ENCODE results near the gene CNTN5. TPM values are rescaled to one million over a fixed set of nuclear protein-coding genes. Genes with fewer than 3 reads are reported as not detected.

The CNTN5 gene
- total RNA-seq, 1 donor from 2014 or later = 1.6 TPM

- no peaks in the 10 kb centered on the region for H3K4me1 Mint-ChIP-seq (ENCODE audit: low read depth, unreplicated experiment)
- H3K9me3 Mint-ChIP-seq (ENCODE audit: unreplicated experiment) = peaks cover 7% of the 10 kb centered on the region
- DNase-seq = no peak
- peaks cover 14% of the 10 kb centered on the region for H3K36me3 Mint-ChIP-seq (ENCODE audit: unreplicated experiment)
- H3K27me3 Mint-ChIP-seq (ENCODE audit: unreplicated experiment) = peaks cover 2% of the 10 kb centered on the region
- H3K27ac Mint-ChIP-seq (ENCODE audit: unreplicated experiment) = no peak overlapping the region
- H3K4me3 Mint-ChIP-seq (ENCODE audit: unreplicated experiment) = no peak overlapping the region
- TF ChIP-seq, protein P1, sequence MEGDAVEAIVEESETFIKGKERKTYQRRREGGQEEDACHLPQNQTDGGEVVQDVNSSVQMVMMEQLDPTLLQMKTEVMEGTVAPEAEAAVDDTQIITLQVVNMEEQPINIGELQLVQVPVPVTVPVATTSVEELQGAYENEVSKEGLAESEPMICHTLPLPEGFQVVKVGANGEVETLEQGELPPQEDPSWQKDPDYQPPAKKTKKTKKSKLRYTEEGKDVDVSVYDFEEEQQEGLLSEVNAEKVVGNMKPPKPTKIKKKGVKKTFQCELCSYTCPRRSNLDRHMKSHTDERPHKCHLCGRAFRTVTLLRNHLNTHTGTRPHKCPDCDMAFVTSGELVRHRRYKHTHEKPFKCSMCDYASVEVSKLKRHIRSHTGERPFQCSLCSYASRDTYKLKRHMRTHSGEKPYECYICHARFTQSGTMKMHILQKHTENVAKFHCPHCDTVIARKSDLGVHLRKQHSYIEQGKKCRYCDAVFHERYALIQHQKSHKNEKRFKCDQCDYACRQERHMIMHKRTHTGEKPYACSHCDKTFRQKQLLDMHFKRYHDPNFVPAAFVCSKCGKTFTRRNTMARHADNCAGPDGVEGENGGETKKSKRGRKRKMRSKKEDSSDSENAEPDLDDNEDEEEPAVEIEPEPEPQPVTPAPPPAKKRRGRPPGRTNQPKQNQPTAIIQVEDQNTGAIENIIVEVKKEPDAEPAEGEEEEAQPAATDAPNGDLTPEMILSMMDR (IDR thresholded peaks at IDR 0.05; ENCODE audit: partially characterized antibody, unreplicated experiment) = no peak
Measured at GRCh38 chr11:99585606-99586005, 564.9 kb downstream of the CNTN5 start.

DNA sequence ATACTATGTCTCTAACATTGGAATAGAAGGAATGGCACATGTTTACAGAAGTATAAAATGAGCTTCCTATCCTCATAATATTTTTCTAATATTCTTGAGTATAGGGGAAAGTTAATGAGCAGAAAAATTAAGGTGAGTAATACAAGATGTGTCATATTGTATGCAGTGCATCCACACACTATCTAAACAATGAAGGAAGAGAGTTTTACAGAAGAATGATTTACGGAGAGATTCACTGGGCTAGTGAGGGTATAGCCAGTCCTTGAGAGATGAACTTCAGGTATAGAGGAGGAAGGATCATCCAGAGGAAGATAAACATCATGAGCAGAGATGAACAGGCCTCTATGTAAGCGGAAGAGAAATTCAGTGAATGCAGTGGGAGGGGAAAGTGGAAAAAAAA lies 569.0 kb downstream of the CNTN5 start:
- Mint-ChIP-seq H3K27me3 (ENCODE audit: unreplicated experiment) (no peaks in the 10 kb centered on the region), H3K4me1 (ENCODE audit: low read depth, unreplicated experiment) (no peaks in the 10 kb centered on the region), H3K9me3 (ENCODE audit: unreplicated experiment) (no peaks in the 10 kb centered on the region), H3K4me3 (ENCODE audit: unreplicated experiment) (no peak overlapping the region), H3K36me3 (ENCODE audit: unreplicated experiment) (no peaks in the 10 kb centered on the region), H3K27ac (ENCODE audit: unreplicated experiment) (no peak overlapping the region)
- DNase-seq = no peak
- TF ChIP-seq, protein P1 (IDR thresholded peaks at IDR 0.05; ENCODE audit: partially characterized antibody, unreplicated experiment) = no peak

DNA sequence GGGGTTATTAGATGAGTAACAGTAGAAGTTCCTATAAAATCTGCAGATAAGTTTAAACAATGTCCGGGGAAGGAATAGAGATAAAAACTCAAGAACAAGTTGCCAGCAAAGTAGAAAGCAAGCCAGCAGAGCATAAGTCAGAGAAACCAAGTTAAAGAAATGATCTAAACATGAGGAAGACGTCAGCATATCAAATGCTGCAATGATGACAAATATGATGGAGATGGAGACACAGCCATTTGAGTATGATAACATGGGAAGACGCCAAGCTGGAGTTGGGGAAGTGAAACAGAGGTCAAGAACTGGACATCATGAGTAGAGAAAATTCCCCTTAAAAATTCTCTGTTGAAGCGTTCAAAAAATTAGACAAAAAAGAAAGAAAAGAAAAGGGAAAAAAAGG lies 571.5 kb downstream of the CNTN5 start:
- H3K4me3 Mint-ChIP-seq (ENCODE audit: unreplicated experiment) = no peak overlapping the region
- H3K27me3 Mint-ChIP-seq (ENCODE audit: unreplicated experiment) = no peaks in the 10 kb centered on the region
- no peaks in the 10 kb centered on the region for H3K9me3 Mint-ChIP-seq (ENCODE audit: unreplicated experiment)
- no peak overlapping the region for H3K27ac Mint-ChIP-seq (ENCODE audit: unreplicated experiment)
- H3K36me3 Mint-ChIP-seq (ENCODE audit: unreplicated experiment) = no peaks in the 10 kb centered on the region
- DNase-seq = no peak
- H3K4me1 Mint-ChIP-seq (ENCODE audit: low read depth, unreplicated experiment) = no peaks in the 10 kb centered on the region
- TF ChIP-seq, protein P1 (IDR thresholded peaks at IDR 0.05; ENCODE audit: partially characterized antibody, unreplicated experiment) = no peak

DNA sequence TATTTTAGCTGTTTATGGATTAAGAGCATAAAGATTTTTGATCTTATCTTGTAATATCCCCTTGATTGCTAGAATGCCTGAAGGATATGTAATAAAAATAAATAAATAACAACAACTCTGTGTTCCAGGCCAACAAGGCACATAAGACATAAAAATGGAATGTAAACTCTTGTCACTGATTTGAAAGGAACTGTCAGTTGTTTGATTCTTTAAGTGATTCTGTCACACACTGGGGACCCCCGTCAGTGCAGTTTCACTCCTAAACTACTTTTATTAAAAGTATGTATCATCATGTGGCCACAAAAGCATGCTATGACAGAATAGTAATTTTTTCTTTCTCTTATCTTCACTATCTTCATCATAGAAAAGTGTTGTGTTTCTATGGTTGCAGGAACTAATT lies 572.4 kb downstream of the CNTN5 start:
- no peaks in the 10 kb centered on the region for H3K27me3 Mint-ChIP-seq (ENCODE audit: unreplicated experiment)
- no peaks in the 10 kb centered on the region for H3K9me3 Mint-ChIP-seq (ENCODE audit: unreplicated experiment)
- DNase-seq = no peak
- H3K27ac Mint-ChIP-seq (ENCODE audit: unreplicated experiment) = no peak overlapping the region
- no peak overlapping the region for H3K4me3 Mint-ChIP-seq (ENCODE audit: unreplicated experiment)
- no peaks in the 10 kb centered on the region for H3K4me1 Mint-ChIP-seq (ENCODE audit: low read depth, unreplicated experiment)
- H3K36me3 Mint-ChIP-seq (ENCODE audit: unreplicated experiment) = no peaks in the 10 kb centered on the region
- TF ChIP-seq, protein P1 (IDR thresholded peaks at IDR 0.05; ENCODE audit: partially characterized antibody, unreplicated experiment) = no peak

- no peaks in the 10 kb centered on the region for H3K27me3 Mint-ChIP-seq (ENCODE audit: unreplicated experiment)
- H3K4me1 Mint-ChIP-seq (ENCODE audit: low read depth, unreplicated experiment) = no peaks in the 10 kb centered on the region
- H3K9me3 Mint-ChIP-seq (ENCODE audit: unreplicated experiment) = no peaks in the 10 kb centered on the region
- no peak overlapping the region for H3K4me3 Mint-ChIP-seq (ENCODE audit: unreplicated experiment)
- DNase-seq = no peak
- no peak overlapping the region for H3K27ac Mint-ChIP-seq (ENCODE audit: unreplicated experiment)
- H3K36me3 Mint-ChIP-seq (ENCODE audit: unreplicated experiment) = no peaks in the 10 kb centered on the region
- TF ChIP-seq, protein P1 (IDR thresholded peaks at IDR 0.05; ENCODE audit: partially characterized antibody, unreplicated experiment) = no peak
Measured at GRCh38 chr11:99601179-99601578, 580.4 kb downstream of the CNTN5 start.
